ENCODE measurements around the gene ARL4A. TPM values are rescaled to one million over a fixed set of nuclear protein-coding genes. Genes with fewer than 3 reads are reported as not detected.

Gene ARL4A, protein sequence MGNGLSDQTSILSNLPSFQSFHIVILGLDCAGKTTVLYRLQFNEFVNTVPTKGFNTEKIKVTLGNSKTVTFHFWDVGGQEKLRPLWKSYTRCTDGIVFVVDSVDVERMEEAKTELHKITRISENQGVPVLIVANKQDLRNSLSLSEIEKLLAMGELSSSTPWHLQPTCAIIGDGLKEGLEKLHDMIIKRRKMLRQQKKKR
- 10 to 100 TPM; 27.4 to 44.1 (median 34.2) TPM for total RNA-seq

- peak in 1 of 2 donors; percentile 98 for TF ChIP-seq EP300 (IDR thresholded peaks at IDR 0.05)
- TF ChIP-seq POLR2A (IDR thresholded peaks at IDR 0.05): peak; percentile 73 to 90
- peak in 3 of 5 experiments; percentile 25 to 54 (median 40) for TF ChIP-seq CTCF (IDR thresholded peaks at IDR 0.05)
- Histone ChIP-seq H3K27ac (peak within 1 kb of the TSS; percentile 82 to 95 (median 94)), H3K9me3 (no peaks in the 10 kb centered on the region), H3K27me3 (no peaks in the 10 kb centered on the region), H3K36me3 (no peaks in the 10 kb centered on the region), H3K4me3 (peak within 1 kb of the TSS; percentile 83 to 99 (median 97)), H3K4me1 (peaks cover 0 to 33% (median 1%) of the 10 kb centered on the region in 4 donors)
- peak; percentile 99 to 100 for DNase-seq (ENCODE audit: low spot score in 2 of 2)
- 0% methylated on average over 23 to 54 of the region's 73 CpGs for WGBS, 2 donors
Measured at GRCh38 chr7:12686891-12687717, at the start of gene ARL4A. TSS of gene ARL4A (plus strand) at chr7:12687633. CDS start at chr7:12688255, 622 bp downstream.

- Histone ChIP-seq H3K27me3 (no peaks in the 10 kb centered on the region), H3K9me3 (no peaks in the 10 kb centered on the region), H3K27ac (peak overlapping the region in 1 of 4 donors; percentile 58), H3K4me1 (peaks cover 0 to 18% (median 4%) of the 10 kb centered on the region in 4 donors), H3K4me3 (no peak overlapping the region), H3K36me3 (no peaks in the 10 kb centered on the region)
- no peak for DNase-seq (ENCODE audit: low spot score in 2 of 2)
- 35 to 37% methylated on average over 4 of the region's 4 CpGs for WGBS, 2 donors
- TF ChIP-seq CTCF (IDR thresholded peaks at IDR 0.05): no peak
- no peak for TF ChIP-seq EP300 (IDR thresholded peaks at IDR 0.05)
- no peak for TF ChIP-seq POLR2A (IDR thresholded peaks at IDR 0.05)
Measured at GRCh38 chr7:12637819-12638592, 49.4 kb upstream of the ARL4A start.

GRCh38 chr7:12638851-12639456, 48.5 kb upstream of the ARL4A start:
- H3K4me3 ChIP-seq: no peak overlapping the region
- H3K27ac ChIP-seq: no peak overlapping the region
- no peaks in the 10 kb centered on the region for H3K36me3 ChIP-seq
- H3K4me1 ChIP-seq: peaks cover 0 to 18% (median 4%) of the 10 kb centered on the region in 4 donors
- no peak for DNase-seq (ENCODE audit: low spot score in 2 of 2)
- TF ChIP-seq POLR2A (IDR thresholded peaks at IDR 0.05) (no peak), CTCF (IDR thresholded peaks at IDR 0.05) (peak; percentile 40 to 61 (median 52))
- H3K9me3 ChIP-seq: no peaks in the 10 kb centered on the region
- WGBS, 2 donors: 17 to 18% methylated on average over 6 of the region's 6 CpGs
- H3K27me3 ChIP-seq: no peaks in the 10 kb centered on the region

DNA sequence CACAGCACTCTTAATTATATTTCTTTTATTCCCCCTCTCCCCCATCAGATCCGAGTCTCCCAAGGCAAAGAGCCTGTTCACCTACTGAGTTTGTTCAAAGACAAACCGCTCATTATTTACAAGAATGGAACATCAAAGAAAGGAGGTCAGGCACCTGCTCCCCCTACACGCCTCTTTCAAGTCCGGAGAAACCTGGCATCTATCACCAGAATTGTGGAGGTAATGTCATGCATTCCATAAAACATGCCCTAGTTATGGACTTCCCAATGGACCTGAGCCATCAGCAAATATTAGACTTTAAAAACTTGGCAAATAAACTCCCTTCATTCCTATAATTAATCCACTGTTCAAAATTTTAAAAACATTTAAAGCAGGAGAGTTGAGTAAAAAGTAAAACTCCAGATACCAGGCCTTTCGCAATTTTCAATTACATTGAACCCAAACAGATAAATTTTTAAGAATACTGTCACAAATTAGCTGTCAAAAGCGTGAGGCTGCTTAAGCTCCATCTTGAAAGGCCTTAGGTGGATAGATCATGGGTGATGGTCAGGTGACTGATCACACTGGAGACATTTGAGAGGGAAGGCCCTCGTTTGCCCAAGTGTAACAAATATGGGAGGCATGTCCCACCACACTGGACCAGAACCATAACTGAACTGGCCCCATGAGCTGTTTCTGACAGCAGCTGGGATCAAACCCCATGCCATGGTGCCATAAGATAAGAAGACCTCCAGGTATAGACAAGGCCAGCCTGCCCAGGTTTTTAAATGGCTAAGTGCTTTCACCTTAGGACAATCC, 46.9 kb upstream of the ARL4A start:
- no peak overlapping the region for H3K27ac ChIP-seq
- no peaks in the 10 kb centered on the region for H3K9me3 ChIP-seq
- DNase-seq (ENCODE audit: low spot score in 2 of 2): no peak
- no peaks in the 10 kb centered on the region for H3K36me3 ChIP-seq
- no peak for TF ChIP-seq EP300 (IDR thresholded peaks at IDR 0.05)
- TF ChIP-seq CTCF (IDR thresholded peaks at IDR 0.05): no peak
- no peak for TF ChIP-seq POLR2A (IDR thresholded peaks at IDR 0.05)
- no peaks in the 10 kb centered on the region for H3K27me3 ChIP-seq
- peaks cover 0 to 18% (median 4%) of the 10 kb centered on the region in 4 donors for H3K4me1 ChIP-seq
- WGBS, 2 donors: 77 to 86% methylated on average over 7 of the region's 7 CpGs
- no peak overlapping the region for H3K4me3 ChIP-seq
